CD4-positive, alpha-beta T cell treated with Interleukin-12 subunit alpha and Interleukin-12 subunit beta, for 1 hour (primary cell): ENCODE results near the gene CD81.
A peak's percentile ranks its signal among the peaks of the same experiment; 100 is the strongest.

Experiments used
- DNase-seq: peaks from one replicate; pipeline ENCODE4 v3.0.0-alpha.2; 2020

CD81 gene

GRCh38 chr11:2408671-2409070 is 31.6 kb downstream of the CD81 start:
- DNase-seq = no peak

- DNase-seq = no peak
Observed at GRCh38 chr11:2409126-2409525, 32.0 kb downstream of the CD81 start.

- DNase-seq = no peak
Observed at GRCh38 chr11:2409611-2410468, 32.7 kb downstream of the CD81 start.

- DNase-seq = no peak
Observed at GRCh38 chr11:2410616-2411015, 33.5 kb downstream of the CD81 start.

DNA sequence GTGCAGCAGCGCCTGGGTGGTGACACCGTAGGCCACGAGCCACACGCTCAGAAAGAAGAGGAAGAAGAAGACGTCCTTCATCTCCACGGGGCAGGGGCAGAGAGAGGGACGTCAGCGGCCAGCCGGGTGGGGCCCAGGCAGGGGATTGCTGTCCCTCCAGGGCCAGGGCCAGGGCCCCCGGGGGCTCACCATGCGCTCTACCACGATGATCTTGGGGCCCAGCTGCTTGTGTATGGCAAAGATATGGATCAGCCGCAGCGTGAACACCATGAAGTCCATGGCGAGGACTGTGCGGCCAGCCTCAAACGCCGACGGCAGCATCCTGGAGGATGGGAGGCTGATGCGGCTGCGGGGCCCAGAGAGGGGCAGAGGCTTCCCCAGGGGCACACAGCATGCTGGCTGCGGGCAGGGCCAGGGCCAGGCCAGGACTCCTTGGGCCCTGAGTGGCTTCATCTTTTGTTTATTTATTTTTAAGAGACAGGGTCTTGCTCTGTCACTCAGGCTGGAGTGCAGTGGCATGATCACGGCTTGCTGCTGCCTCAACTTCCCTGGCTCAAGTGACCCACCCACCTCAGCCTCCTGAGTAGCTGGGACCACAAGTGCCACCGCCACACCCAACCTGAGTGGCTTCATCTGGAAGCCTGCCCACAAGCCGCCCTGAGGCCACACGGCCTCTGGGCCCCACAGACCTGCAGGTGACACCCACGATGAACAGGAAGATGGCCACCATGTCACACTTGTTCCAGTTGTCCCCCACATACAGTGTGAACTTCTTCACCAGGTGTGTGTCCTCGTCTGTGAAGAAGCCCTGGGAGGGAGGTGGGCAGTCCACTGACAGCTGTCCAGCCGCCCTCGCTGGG is 34.6 kb downstream of the CD81 start:
- no peak for DNase-seq

GRCh38 chr11:2412323-2412722 is 35.2 kb downstream of the CD81 start:
- no peak for DNase-seq

DNA sequence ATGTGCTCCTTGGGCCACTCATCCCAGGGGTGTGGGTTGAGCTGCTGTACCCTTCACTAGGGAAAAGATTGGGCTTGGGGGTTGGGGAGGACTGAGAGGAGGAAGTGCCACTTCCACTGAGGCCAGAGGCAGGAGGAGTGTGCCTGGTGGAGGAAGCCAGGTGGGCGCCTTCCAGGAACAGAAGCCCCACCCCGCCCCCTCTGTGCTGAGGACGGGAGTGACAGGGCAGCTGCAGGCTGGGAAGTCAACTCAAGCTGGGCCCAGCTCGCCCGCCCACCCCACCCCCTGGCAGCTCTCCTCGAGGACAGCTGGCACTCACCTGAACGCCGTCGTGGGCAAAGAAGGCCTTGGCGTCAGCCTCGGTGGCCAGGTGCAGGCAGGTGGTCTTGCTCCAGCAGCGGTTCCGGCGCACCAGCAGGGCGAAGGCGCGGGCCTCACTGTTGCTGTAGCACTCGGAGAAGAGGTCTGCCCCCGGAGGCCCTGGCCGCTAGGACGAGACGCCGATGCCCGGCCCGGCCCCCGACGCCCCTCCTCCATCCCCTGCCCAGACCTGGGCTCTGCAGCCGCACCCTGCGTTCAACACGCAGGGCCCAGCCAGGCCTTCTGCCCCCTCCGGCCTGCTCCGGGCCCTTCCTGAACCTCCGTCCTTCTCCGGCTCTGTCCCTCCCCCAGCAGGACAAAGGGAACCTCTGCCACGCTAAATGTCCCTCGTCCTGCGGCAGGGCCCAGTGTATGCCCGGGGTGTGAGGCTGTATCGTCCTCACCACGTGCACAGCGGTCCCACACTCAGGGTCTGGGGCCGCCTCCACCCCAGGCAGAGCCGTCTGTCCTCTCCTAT is 36.9 kb downstream of the CD81 start:
- DNase-seq = no peak

DNA sequence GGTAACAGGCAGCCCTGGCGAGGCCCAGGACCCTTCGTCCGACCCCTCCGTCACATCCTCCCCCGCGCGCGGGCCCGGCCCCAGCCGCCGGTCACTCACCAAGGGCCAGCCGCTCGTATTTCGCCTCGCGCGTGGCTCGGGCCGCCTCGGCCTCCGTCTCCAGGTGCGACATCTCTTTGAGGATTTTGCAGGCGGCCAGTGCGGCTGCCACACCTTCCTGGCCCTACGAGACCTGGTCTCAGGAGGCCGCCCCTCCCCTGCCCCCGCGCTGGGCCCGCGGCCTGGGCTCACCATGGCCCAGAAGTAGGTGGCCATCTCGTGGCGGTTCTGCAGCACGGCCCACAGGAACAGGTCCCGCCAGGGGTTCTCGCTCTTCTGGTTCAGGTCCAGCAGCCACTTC is 37.5 kb downstream of the CD81 start:
- no peak for DNase-seq

GRCh38 chr11:2415171-2415570 is 38.1 kb downstream of the CD81 start:
- no peak for DNase-seq

DNA sequence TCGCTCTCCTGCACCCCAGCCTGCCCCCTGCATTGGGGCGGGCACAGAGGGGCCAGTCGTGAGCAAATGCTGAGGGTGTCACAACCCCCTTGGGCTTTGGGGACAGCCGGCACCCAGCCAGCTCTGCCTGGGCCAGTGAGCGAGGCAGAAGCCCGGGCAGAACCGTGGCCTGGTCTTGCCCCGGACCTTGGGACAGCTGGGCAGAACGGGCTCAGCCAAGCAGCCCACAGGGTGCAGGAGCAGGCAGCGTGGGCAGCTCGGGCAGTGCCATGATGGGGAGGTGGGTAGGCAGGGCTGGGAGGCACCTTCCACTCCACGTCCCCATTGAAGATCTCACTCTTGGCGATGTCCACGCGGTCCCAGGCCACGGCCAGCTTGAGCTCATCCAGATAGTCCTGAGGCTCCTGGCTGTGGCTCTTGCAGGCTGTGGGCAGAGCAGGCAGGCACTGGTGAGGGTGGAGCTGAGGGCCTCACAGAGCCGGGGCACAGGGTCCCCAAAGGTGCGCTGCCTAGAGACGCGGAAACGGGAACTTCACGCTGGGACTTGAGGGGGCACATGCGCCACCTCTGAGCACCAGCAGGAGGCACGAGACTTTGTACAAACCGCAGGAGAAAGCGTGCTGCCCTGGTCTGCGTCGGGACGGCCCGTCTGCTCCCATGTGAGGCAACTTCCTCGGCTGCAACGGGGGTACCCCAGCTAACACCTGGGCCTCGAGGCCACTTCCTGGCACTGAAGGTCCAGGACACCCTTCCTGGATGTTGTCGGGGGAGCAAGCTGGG is 38.7 kb downstream of the CD81 start:
- DNase-seq = no peak

DNA sequence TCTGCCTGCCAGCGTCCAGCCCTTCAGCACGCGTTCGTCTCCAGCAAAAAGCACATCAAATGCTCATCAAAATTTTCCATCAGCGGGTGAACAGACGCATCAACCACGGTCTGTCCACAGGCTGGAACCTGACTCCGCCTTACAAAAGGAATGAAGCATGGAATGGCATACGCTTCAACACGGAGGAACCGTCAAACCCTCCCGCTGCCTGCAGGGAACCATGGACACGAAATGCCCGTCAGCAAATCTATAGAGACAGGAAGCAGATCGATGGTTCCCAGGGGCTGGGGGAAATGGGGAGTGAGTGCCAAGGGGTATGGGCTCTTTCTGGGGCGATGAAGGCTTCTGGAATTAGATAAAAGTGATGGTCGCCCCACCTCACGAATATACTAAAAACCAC is 39.7 kb downstream of the CD81 start:
- no peak for DNase-seq

GRCh38 chr11:2417856-2418692 is 41.0 kb downstream of the CD81 start:
- DNase-seq = no peak

DNA sequence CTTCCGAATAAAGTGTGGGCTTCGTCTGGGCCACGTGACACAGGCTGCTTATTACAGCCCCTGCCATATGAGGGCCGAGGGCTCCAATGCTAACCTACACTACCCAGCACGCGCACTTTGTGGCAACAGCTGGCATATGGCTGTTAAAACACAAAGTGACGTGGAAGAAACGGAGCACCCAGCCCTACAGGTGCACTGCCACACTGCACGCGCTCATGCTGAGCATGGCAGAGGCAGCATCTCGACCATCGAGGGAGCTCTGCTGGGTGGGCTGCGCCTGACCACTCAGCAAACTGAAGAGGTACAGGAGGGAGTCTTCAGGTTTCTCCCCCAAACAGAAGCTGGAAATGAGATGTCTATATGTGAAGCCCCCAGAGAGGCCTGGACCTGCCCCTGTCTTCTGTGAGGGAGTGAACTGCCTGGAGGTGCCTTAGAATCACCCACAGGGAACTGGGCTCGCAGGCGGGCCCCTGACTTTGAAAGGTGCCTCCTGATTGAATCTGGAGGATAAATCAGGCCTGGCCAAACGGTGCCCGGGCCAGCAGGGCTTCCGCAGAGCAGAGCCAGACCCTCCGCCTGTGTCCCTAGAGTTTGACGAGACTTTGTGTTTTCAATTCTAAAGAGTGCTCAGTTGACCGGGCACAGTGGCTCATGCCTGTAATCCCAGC is 41.7 kb downstream of the CD81 start:
- DNase-seq = no peak

DNA sequence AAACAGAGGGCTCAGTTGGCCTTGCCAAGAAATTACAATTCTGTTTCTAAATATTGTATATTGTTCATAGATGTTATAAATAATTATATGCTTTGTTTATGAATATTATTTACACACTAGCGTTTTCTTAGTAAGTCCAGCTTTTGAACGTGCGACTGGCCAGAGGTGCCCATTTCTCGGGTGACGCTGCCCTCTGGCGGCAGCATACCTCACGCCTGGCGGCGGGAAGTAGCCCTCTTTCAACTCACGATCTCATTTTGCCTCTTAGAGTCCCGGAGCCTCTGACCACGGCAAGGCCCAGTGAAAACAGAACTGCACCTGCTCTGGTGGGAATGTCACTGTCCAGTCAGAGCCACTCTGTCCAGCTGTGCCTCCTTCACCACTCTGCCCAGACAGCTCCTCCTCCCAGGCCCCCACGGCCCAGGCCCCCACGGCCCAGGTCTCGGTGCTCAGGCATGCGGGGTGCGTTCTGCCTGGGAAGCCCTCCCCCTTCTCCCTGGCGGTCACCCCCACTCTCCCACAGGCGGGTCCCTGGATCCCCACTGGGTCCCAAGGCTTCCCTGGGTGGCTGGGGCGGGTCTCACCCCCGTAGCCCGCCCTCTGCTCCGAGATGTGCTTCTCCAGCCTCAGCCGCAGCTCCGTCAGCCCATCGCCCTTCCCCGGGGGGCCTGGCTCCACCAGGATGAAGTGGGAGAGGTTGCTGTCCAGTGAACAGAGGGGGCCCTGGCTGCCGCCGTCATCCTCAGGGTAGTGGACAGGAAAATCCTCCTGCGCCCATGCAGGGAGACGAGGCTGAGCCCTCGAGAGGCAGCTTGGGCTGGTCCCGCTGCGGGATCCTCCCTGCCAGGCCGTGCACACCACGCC is 42.8 kb downstream of the CD81 start:
- peak; percentile 71 for DNase-seq

- peak; percentile 73 for DNase-seq
Observed at GRCh38 chr11:2420502-2421225, 43.6 kb downstream of the CD81 start.

GRCh38 chr11:2421226-2421994 is 44.3 kb downstream of the CD81 start:
- no peak for DNase-seq

DNA sequence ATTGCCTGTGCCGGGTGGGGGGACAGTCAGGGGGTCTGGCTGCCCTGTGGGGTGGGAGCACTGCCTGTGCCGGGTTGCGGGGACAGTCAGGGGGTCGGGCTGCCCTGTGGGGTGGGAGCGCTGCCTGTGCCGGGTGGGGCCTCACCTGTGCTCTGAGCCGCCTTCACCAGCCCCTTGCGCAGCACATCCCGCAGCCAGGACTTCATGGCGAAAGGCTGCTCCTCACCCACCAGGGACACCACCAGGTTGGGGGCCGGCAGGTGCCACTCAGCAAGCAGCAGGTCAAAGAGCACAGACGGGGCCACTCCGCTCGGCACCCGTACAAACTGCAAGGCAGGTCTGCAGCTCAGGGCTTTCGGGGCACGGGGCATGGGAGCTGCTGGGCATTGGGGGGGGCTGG is 44.9 kb downstream of the CD81 start:
- no peak for DNase-seq

GRCh38 chr11:2422461-2423156 is 45.5 kb downstream of the CD81 start:
- no peak for DNase-seq
